Glomerular visceral epithelial cell (primary cell): ENCODE results near the gene PROB1.
A peak's percentile ranks its signal among the peaks of the same experiment; 100 is the strongest.
"Not testable (repeated sequence)": the region's sequence is repeated elsewhere in the genome, so short reads cannot be mapped to it uniquely, and the experiment has no call there.

Experiments
- DNase-seq: peaks from one replicate; pipeline ENCODE4 v3.0.0-alpha.2; 2016; ENCODE audit errors: extremely low spot score

PROB1 gene

DNA sequence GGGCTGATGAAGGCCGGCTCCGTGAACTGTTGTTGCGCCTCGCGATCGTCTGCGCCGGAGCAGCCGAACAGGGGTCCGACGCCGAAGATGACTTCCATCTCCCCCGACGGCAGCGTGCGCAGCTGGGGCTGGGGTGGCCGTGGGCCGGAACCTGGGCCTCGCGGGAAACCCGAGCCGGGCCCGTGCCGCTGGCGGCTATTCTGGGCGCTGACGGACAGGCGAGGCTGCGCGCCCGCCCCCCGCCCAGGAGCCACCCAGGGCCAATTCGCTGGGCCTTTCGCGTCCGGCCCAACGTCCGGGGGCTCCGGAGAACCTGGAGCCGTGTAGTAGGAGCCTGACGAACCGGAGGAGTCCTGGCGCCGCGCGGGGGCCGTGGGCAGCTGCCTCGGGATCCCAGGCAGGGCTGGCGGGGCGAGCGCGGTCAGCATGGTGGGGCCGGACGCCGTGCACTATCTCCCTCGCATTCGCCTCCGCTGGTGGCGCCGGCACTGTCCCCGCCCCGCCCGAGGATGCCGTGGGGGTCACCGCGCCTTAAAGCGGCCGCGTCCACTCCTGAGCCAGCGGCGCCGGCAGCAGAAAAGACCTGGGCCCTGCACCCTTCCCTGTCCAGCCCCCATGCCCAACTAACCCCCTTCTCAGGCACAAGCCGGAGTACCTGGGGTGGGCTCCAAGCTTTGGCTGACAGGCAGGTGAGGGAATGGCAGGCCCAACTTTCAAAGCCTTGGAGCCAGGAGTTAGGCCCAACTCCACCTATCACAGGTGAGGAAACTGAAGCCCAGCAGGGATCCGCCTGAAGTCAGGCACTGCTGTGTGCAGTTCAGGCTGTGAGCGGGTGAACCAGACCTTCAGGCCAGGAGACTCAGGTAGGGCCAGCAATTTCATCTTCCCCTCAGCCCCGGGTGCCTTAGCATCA, at the start of gene PROB1:
Gene PROB1 (minus strand): TSS at position 451 of the 913 bp plus-strand sequence. CDS start 23 bp downstream, at position 428.
- no peak for DNase-seq

GRCh38 chr5:139443831-139444453, 49.0 kb upstream of the PROB1 start:
- peak; percentile 76 for DNase-seq

GRCh38 chr5:139440416-139440815, 45.5 kb upstream of the PROB1 start:
- not testable (repeated sequence) for DNase-seq

- peak; percentile 88 for DNase-seq
Observed at GRCh38 chr5:139439013-139439903, 44.4 kb upstream of the PROB1 start, which contains the start of gene DNAJC18. TSS of gene DNAJC18 (minus strand) at chr5:139439525. CDS start at chr5:139439445, 80 bp downstream.

GRCh38 chr5:139438707-139439012, 43.8 kb upstream of the PROB1 start:
- no peak for DNase-seq

DNA sequence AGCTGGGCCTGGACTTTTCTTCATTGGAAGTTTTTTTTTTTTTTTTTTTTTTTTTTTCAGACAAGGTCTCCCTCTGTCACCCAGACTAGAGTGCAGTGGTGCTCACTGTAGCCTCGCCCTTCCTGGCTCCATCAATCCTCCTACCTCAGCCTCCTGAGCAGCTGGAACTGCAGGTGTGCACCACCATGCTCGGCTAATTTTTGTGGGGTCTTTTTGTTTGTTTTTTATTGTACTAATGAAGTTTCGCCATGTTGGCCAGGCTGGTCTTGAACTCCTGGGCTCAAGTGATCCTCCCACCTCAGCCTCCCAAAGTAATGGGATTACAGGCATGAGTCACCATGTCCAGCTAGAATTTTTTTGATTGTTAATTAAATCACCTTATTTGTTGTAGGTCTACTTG, 40.8 kb upstream of the PROB1 start:
- no peak for DNase-seq

DNA sequence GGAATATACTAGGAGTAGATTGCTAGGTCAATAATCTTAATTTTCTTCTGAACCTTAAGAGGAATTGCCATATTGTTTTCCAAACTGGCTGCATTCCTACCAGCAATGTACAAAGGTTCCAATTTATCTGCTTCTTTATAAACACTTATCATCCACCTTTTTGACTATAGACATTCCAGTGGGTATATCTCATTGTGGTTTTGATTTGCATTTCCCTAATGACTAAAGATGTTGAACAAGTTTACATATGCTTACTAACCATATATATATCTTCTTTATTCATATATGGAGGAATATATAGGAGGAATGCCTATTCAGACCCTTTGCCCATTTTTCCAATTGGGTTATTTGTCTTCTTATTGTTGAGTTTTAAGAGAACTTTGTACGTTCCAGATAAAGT, 36.8 kb upstream of the PROB1 start:
- no peak for DNase-seq

DNA sequence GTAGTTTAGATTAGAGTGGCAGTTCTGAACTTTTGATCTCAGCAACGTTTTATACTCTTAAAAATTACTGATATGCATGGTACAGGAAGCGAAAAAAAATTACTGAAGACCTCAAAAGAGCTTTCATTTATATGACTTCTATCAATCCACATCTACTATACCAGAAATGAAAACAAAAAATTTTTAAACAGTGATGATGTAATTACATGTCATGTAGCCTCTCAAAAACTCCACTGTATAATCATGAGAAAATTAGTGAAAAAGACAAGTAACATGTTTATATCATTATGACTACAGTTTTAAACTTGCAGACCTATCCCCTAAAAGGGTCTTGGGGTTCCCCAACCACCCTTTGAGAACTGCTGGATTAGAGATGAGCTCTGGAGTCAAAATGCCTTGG, 35.1 kb upstream of the PROB1 start:
- DNase-seq: no peak

DNA sequence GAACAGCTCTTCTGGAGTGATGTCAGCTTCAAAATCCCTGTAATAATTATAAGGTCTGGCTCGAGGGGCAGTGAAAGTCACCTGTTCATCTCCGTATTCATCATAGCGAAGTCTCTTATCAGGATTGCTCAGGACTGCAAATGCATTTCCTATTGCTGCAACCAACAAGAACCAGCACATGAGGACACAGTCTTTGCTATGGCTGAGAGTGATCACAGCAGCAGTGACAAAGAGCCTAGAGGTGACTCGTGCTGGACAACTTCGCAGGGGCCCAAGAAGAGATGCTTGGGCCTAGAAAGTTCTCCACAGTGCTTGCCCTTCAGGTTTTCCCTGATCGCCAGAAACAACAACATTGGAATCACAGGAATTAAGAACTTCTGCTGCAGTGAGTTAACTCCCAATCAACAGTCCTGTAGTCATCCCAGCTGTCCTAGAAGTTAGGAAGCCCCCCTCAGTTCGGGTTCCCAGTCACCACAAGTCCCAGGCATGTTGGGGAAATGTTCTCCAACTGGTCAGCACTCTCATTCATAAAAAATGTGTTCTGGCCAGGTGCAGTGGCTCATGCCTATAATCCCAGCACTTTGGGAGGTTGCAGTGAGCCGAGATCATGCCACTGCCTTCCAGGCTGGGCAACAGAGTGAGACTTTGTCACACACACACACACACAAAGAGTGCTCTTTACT, 31.4 kb upstream of the PROB1 start:
- peak; percentile 49 for DNase-seq

- DNase-seq: no peak
Observed at GRCh38 chr5:139425497-139425896, 30.6 kb upstream of the PROB1 start.

- DNase-seq: peak; percentile 77
Observed at GRCh38 chr5:139422307-139422893, 27.5 kb upstream of the PROB1 start.

DNA sequence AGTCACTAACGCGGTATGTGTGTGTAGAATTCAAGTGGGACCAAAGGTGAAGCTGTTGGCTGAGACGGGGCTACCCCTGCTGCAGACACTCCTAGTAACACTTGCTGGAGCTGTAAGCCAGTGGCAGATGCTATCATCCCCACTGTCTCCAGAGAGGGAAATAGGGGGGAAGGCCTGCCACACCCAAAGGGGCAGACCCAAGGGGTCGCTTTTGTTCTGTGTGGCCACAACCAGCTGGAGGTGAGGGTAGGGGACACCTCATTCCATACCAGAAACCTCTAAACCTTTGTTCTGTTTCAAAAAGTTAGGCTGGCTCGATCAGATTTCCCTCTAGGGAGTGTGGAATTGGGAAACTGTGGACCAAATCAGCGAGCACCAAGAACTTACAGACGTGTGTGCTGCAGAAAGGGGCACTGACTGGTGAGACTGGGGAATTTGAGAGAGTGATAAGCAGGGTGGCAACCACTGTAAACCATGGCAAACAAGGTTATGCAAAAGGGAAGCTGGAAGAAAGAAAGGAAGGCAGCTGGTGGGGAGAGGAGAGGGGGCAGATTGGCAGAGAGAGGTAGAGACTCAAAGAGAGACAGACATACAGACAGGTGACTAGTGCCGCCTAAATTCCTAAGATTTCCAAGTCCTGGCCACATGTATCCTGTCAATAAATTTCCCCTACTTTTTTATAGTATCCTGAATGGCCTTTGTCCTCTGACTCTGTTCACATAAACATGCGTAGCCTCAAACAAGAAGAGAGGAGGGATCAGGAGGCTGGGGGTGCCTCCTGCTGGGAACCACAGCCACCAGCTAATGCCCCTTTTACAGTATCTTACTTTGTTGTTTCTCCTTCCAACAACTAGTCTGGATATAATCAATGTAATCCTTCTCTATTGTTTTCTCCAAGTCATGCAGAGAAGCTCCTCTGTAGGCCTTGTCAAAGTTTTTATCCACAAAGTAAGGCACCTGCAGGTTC, 24.6 kb upstream of the PROB1 start:
- DNase-seq: no peak

DNA sequence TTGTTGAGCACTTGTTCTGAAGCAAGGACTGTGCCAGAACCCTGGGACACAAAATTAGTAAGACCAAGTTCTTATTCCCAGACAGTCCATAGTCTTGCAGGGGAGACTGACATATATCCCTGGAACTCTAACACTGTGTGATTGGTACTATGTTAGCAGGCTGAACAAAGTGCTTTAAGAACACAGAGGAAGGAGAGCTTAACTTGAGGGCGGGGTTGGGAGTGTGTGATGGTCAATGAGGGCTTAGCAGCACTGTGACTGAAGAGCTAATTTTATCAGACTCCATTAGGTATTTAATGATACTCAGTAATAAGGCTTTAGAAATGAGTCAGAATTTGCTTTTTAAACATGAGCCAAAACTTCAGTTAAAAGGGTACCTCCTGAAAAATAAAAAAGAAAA, 23.9 kb upstream of the PROB1 start:
- DNase-seq: no peak

DNA sequence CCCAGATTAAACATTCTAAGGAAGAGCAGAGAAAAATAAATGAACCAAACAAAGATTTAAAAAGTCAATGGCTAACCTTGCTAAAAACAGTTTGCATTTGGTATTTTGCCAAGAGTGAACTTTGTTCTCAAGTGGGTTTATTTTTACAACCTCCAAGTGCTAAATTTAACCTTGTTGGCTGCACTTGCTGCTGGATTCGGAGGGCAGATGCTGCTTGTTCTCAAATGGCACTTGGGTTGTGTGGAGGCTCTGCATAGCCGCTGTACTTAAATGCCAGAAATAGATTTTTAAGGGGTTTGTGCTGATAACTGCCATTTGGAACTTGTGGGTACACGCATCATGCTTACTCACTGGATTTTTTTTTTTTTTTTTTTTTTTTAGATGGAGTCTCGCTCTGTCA, 22.3 kb upstream of the PROB1 start:
- DNase-seq: no peak

GRCh38 chr5:139416651-139417050, 21.7 kb upstream of the PROB1 start:
- DNase-seq: no peak

DNA sequence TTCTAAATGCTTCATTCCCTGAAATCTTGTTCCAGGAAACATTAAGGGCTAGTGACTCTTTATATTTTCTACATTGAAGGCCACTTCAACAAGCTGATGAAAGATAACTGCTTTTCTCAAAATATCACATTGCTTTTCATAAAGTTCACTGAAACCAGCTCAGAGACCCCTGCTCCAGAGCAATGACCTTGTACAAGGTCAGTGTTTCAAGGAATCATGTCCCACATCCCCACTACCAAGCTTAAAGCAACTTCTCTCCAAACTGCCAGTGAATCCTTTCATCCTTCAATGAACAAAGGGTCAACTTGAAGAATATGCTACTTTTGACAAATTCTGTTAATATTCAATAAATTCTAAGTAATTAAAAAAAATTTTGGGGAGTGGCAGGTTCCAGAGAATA, 21.0 kb upstream of the PROB1 start:
- no peak for DNase-seq

GRCh38 chr5:139415221-139415861, 20.4 kb upstream of the PROB1 start:
- DNase-seq: no peak

DNA sequence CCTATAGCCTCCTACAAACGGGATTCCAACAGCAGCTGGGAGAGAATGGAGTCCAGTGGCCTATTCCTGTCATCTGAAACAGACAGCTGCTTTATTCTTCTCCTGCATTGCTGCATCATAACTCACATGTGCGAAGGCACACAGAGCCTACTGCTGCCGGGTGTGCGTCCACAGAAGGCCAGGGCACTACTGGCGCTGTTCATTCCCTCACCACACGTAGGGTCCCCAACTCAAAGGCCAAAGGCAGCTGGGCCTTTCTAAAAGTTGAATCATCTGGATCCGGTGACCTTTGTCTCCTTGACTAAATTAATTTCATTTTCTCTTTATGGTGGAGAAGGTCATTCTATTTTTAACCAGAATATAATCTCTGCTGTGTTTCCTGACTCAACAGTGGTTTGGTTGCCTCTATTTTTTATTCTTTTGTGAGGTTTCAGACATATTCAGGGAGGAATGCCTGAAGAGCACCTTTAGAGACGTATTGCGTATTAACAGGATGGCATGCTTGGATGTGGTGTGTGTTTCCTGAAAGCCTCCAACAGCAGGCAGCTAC, 19.8 kb upstream of the PROB1 start:
- no peak for DNase-seq

DNA sequence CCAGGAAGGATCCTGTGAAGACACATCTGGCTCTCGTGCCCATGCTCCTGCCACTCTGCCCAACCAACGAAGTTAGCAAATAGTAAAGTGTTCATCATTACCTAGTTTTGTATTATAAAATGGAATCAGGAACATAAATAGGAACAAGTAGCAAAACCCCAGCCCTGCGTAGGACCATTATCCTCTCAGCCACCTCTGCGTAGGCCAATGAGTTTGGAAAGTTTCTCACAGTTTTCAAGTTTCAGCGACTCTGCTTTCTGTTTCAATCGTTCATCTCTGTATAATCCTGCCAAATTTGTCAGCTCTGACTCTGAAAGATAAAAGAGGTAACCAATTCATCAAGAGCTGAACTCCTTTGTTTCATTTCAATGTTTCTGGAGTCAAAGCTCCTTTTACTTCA, 19.1 kb upstream of the PROB1 start:
- no peak for DNase-seq
